Measurements from ENCODE around the gene EMC6. TPM values are rescaled to one million over a fixed set of nuclear protein-coding genes. Genes with fewer than 3 reads are reported as not detected.

Gene EMC6
- total RNA-seq, 1 donor from 2014 or later: 18.9 TPM

Other genes starting within 250 kb of the EMC6 start
- not detected for gene OR1E2, start 235.0 kb upstream of the EMC6 start, total RNA-seq
- gene SPATA22, start 197.0 kb upstream of the EMC6 start, total RNA-seq: not detected
- gene ASPA, start 192.8 kb upstream of the EMC6 start, total RNA-seq: 2.2 TPM
- gene TRPV3, start 111.0 kb upstream of the EMC6 start, total RNA-seq: 3.2 TPM
- 7.6 TPM for gene TRPV1, start 59.4 kb upstream of the EMC6 start, total RNA-seq
- gene SHPK, start 32.6 kb upstream of the EMC6 start, total RNA-seq: 14.0 TPM
- 35.6 TPM for gene CTNS, start 32.1 kb upstream of the EMC6 start, total RNA-seq
- 78.1 TPM for gene TAX1BP3, start 234 bp upstream of the EMC6 start, total RNA-seq
- gene P2RX5, start 27.3 kb downstream of the EMC6 start, total RNA-seq: 1.7 TPM
- 0.74 TPM for gene HASPIN, start 55.1 kb downstream of the EMC6 start, total RNA-seq
- gene ITGAE, start 132.4 kb downstream of the EMC6 start, total RNA-seq: 30.9 TPM
- 20.6 TPM for gene NCBP3, start 177.4 kb downstream of the EMC6 start, total RNA-seq
- 12.0 TPM for gene CAMKK1, start 224.2 kb downstream of the EMC6 start, total RNA-seq
- 4.2 TPM for gene P2RX1, start 247.7 kb downstream of the EMC6 start, total RNA-seq

All from vagina (tissue), 1 donor.